ENCODE measurements around the gene MRC1.

- no peak for TF ChIP-seq CTCF (optimal IDR thresholded peaks at IDR 0.05 in 1 of 3, IDR thresholded peaks at IDR 0.05 in 1 of 3, conservative IDR thresholded peaks at IDR 0.05 in 1 of 3; ENCODE audit: extremely low read depth in 1 of 3, insufficient read depth in 2 of 3, low read length in 3 of 3)
- no peak for TF ChIP-seq EZH2 (IDR thresholded peaks at IDR 0.05; ENCODE audit: low read length)
These were observed 98.5 kb downstream of the MRC1 start for GRCh38 chr10:17907641-17908040.
